ENCODE data around the gene LPO.

The LPO gene

GRCh38 chr17:58235821-58236220, 2.6 kb upstream of the LPO start:
- no peak for TF ChIP-seq CTCF (IDR thresholded peaks at IDR 0.05; ENCODE audit: low read depth, low read length)

GRCh38 chr17:58236394-58236793, 2.0 kb upstream of the LPO start:
- no peak for TF ChIP-seq CTCF (IDR thresholded peaks at IDR 0.05; ENCODE audit: low read depth, low read length)
- no peak for DNase-seq (ENCODE audit: extremely low read depth, low read depth)

More at GRCh38 chr17:58235821-58236220, 2.6 kb upstream of the LPO start:
- no peak for DNase-seq (ENCODE audit: extremely low read depth, low read depth)

- TF ChIP-seq CTCF (IDR thresholded peaks at IDR 0.05; ENCODE audit: low read depth, low read length) = no peak
- DNase-seq (ENCODE audit: extremely low read depth, low read depth) = no peak
Measured at GRCh38 chr17:58239987-58240386, 1.6 kb downstream of the LPO start.

- no peak for DNase-seq (ENCODE audit: extremely low read depth, low read depth)
- TF ChIP-seq CTCF (IDR thresholded peaks at IDR 0.05; ENCODE audit: low read depth, low read length) = no peak
Measured at GRCh38 chr17:58242171-58242784, 3.9 kb downstream of the LPO start.

- no peak for TF ChIP-seq CTCF (IDR thresholded peaks at IDR 0.05; ENCODE audit: low read depth, low read length)
- DNase-seq (ENCODE audit: extremely low read depth, low read depth) = no peak
Measured at GRCh38 chr17:58244963-58245362, 6.6 kb downstream of the LPO start.

GRCh38 chr17:58245428-58246103, 7.2 kb downstream of the LPO start:
- TF ChIP-seq CTCF (IDR thresholded peaks at IDR 0.05; ENCODE audit: low read depth, low read length) = no peak
- no peak for DNase-seq (ENCODE audit: extremely low read depth, low read depth)

GRCh38 chr17:58246104-58246740, 7.8 kb downstream of the LPO start:
- no peak for TF ChIP-seq CTCF (IDR thresholded peaks at IDR 0.05; ENCODE audit: low read depth, low read length)
- DNase-seq (ENCODE audit: extremely low read depth, low read depth) = no peak

Measured in AG09319 (cell line).